Activated CD4-positive, alpha-beta T cell treated with anti-CD3 and anti-CD28 coated beads, Interleukin-2, Interleukin-4, amounts not matched to agents 100 ng/mL and 50 ng/mL, durations not matched to agents 16 hours and 8 hours (primary cell): ENCODE data around the gene SGTB.
"Not testable (repeated sequence)": the region's sequence is repeated elsewhere in the genome, so short reads cannot be mapped to it uniquely, and the experiment has no call there.

Experiments
- DNase-seq: peaks from one replicate; pipeline ENCODE4 v3.0.0-alpha.2; 2020; ENCODE audit warnings: low spot score

SGTB gene

DNA sequence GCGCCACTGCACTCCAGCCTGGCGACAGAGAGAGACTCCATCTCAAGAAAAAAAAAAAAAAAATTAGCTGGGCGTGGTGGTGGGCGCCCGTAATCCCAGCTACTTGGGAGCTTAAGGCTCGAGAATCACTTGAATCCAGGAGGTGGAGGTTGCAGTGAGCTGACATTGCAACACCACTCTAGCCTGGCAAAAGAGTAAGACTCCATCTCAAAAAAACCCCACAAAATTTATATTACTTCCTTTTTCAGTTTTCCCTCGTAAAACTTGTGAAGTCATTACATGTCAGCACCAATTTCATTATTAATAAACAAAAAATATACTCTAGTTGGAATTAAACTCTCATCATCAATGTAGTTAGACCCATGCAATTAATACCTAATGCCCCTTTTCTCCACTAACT, 53.2 kb downstream of the SGTB start:
- DNase-seq, result no peak

DNA sequence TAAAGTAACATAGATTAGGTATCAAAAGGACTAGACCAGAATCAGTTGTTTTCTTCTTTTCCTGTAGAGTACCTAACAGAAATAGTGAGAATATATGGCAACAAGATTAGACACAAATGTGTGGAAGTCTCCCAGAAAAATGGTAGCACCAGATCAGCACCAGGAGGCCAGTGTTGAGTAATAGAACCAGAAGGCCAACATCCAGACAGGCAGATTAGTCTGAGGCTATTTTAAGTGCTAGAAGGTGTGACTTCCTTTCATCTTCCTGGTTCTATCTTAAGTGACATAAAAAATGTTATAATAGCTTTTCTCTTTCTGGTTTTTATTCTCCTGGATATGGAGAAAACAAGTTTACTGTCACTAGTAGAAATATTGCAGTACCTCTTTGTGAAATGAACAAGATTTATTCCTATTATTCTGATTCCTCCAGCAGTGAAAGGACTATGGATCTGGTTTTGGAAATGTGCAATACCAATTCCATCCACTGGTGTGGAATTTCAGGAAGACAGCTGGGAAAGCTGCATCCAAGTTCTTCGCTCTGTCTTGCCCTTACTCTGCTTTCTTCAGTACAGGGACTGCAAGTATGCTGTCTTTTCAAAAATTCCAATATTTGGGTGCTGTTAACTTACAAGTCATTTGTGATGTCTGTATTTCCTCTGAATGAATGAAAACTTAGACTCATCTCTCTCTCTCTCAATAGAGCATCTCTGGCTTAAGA, 57.9 kb downstream of the SGTB start:
- DNase-seq, result no peak

DNA sequence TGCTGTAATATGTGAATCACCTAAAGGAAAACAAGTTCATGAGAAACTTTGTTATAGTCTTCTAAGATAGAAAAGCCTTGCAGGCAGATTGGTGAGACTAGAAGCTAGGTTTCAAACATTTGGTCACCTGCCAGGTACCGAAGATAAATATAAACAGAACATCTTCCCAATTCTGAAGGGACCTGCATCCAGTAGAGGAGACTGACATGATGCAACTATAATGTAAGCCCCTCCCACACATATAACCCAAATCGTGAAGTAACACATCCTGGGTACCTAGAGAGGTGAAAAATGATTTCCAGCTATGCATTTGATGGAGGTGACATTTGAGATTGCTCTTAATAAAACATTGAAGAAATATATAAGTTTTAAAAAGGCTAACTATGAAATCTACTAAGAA, 67.2 kb downstream of the SGTB start:
- DNase-seq, result no peak

DNA sequence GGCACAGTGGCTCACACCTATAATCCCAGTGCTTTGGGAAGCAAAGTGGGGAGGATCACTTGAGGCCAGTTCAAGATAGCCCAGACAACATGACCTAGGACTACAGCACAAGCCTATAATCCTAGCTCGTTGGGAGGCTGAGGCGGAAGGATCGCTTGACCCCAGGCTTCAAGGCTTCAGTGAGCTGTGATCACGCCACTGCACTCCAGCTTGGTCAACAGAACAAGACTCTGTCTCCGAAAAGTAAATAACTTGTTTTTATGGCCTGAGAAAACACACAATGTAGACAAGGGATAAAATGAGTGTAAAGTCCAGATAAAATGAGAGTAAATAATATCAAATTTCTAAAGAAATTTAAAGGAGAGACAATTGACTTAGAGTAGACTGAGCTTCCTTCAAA, 70.8 kb downstream of the SGTB start:
- no peak for DNase-seq

DNA sequence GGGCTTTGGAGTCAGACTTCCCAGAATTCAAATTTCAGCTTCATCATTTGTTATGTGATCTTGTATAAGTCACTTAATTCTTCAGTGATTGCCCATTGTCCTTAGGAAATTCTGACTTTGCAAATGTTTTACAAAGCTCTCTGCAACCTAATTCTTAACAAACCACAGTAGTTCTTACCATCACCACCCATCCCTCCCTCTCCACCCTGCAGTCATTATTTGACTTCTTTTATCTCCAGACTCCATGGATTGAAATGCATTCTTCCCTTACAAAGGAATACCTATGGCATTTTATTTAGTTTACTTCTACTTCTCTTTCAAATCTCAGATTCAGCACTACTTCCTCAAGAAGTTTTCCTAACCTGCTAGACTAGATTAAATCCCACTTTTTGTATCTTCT, 74.0 kb downstream of the SGTB start:
- no peak for DNase-seq

DNA sequence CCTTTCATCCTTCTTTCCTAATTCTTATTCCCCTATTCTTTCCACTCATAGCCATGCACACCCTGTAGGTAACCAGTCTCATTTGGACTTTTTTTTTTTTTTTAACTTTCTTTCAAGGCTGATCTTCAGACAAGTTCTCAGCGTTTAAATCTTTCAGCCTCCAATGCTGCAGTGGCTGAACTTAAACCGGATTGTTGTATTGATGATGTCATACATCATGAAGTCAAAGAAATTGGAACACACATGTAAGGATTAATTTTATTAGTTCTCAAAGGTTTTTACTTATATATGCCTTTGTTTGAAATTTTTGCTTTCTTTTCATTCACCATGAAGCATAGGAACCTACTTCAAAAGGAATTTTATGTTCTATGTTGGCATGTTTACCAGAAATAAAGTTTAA, 75.0 kb downstream of the SGTB start:
- no peak for DNase-seq

DNA sequence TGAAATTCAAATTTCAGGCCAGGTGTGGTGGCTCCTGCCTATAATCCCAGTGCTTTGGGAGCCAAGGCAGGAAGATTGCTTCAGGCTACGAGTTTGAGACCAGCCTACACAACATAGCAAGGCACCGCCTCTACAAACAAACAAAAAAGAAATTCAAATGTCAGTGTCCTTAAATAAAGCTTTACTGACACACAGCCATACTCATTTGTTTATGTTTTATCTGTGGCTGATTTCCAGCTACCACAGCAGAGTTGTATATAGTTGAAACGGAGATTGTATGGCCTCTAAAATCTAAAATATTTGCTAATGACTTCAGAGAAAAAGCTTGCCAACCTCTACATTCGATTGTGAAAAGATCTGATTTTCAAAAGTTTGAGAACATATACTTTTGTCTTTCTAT, 81.7 kb downstream of the SGTB start:
- no peak for DNase-seq

DNA sequence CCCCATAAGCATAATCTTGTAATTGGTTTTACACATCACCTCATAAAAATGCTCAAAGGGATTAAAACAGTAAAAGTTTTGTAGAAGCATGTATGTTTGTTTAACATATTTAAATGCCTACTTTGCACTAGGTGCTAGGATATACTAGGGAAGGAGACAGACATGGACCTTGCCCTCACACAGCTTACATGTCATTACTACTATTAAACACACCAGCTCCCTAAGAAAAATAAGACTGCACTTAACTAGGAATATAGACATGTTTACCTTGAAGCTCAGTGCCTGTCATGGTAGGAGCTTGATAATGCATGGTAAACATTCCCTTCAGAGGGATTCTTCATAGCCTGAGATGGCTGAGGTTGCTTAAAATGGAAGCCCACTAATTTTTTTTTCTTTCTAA, 90.9 kb downstream of the SGTB start:
- no peak for DNase-seq

DNA sequence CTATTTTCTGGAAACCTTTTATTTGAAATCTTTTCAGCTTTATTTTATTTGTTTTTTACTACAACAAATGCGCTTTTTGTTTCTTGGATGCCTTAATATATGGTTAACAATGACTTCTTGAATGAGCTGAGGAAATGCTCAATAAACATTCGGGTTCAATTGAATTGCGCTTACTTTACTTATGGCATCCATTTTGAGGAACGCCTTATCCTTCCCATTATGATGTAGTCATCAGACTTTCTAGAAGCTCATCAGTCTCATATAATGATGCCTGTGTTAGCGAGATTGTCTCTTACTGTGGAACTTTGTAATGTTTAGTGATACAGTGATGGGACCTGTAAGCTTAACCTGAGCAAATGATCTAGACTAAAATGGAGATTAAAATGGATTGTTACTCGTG, 96.2 kb downstream of the SGTB start:
- no peak for DNase-seq

DNA sequence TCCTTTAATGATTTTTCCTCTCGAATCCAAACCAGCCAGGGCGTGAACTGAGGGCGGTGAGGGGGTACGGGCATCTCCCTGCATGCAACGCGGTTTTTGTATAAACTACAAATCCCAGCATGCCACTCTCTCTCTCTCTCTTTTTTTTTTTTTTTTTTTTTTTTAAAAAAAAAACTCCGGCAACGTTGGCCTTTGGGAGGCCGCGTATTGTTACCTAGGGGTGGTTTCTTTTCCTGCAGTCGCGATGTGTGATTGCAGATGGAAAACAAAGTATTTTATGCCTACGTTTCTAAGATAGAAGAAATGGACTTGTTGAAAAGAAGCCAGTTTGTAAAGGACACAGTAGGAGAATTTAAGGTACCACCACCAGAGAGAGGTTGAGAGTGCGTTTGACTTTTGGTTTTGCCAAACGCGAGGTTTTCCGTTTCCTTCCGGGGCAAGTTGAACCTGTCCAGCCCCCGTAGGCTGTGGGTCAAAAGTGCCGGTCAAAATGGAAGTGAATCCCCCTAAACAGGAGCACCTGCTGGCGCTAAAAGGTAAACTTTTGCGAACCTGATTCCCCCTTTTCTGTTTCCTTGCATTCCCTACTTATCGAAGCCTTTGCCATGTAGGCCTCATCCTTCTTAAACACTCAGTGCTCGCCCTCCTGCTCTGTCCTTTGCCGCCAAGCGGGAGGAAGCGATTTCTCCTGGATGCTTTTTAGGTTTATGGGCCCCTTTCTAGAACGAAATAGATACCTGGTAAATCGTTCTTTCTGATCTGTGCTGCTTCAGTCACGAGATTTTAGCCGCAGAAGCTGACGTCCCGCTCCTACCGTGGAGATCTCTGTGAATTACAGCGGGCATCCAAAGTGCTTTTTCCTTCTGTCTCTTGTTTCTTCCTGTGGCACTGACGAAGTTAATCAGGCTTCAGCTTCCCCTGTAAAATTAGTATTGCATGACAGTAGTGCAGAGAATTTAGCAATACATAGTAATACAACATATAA, 97.0 kb downstream of the SGTB start, which contains the start of the genes SHLD3 and TRAPPC13:
Gene SHLD3 (plus strand): TSS at position 457 of the 985 bp plus-strand sequence. CDS start 4,561 bp downstream, outside the sequence.
Gene TRAPPC13 (plus strand): TSS at position 457 of the 985 bp plus-strand sequence. CDS start 34 bp downstream, at position 491.
- peak; percentile 88 for DNase-seq

DNA sequence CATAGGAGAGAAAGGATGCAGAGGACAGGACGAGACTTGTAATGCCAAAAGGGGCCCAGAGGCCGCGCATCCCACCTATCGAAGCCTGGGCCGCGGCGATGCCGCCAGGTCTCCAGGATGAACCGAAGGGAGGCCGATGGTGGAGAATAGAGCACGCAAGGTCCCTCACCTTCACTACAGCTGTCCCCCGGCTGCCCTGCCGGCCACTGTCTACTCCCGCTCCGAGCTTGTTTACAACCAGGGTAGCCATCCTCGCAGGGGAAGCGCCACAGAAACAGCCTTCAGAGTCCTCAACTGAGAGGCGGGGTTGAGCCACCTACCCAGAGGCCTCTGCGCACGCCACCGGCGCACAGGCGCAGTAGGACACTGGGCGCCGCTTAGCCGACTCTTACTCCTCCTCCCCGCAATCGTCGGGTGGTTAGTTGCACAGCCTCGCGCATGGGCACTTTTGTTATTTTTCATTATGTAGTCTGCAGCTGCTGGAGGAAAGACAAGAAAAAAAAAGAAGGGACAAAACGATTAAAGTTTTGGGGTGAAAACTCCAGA, 97.8 kb downstream of the SGTB start, which contains the start of gene TRIM23:
Gene TRIM23 (minus strand): TSS at position 309 of the 546 bp plus-strand sequence. CDS start 59 bp downstream, at position 250.
- peak; percentile 91 for DNase-seq

DNA sequence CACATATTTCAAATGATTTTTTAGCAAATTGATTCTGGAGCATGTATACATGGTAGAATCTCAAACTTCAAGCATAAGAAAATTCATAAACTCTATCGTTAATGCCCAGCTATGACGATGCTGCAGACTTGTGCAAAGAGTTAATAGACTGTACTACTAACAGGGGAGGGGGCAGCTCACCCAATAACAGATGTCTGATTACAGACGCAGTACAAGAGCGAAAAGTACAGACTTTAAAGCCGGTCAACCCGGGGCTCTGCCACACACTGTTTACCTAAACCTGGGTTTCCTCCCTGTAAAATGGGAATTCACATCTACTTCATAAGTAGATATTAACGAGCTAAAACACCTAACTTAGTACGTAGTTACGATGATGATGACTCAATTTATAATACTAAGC, 98.4 kb downstream of the SGTB start:
- DNase-seq, result no peak

DNA sequence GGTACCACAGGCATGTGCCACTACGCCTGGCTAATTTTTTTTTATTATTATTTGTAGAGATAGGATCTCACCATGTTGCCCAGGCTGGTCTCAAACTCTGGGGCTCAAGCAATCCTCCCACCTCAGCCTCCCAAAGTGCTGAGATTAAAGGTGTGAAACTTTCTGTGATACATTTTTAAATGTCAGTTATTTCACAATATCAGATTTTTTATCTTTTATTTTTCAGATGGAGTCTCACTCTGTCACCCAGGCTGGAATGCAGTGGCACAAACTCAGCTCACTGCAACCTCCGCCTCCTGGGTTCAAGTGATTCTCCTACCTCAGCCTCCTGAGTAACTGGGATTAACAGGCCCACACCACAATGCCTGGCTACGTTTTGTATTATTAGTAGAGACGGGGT, 99.9 kb downstream of the SGTB start:
- not testable (repeated sequence) for DNase-seq

DNA sequence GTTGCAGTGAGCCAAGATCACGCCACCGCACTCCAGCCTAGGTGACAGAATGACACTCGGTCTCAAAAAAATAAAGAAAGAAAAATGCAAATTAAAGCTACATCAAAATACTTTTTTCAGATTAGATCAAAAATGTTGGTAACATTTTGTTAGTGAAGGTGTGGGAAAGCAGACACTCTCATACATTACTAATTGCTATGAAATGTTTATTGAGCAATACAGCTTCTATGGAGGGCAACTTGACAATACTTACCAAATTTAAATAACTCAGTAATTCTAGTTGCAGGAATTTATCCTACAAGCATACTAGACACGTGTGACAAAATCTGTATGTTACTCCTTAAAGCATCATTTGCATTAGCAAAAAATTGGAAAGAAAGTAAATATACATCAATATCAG, 101.9 kb downstream of the SGTB start:
- DNase-seq, result no peak
